GM21529 (cell line): ENCODE results near the gene EVI5L.
"Not testable (repeated sequence)": the region's sequence is repeated elsewhere in the genome, so short reads cannot be mapped to it uniquely, and the experiment has no call there.

Source experiments
- ATAC-seq: cut with Tn5 transposase; IDR thresholded peaks from one replicate; pipeline ENCODE4 v1.9.1; 2021; ENCODE audit not compliant: unreplicated experiment

EVI5L gene

DNA sequence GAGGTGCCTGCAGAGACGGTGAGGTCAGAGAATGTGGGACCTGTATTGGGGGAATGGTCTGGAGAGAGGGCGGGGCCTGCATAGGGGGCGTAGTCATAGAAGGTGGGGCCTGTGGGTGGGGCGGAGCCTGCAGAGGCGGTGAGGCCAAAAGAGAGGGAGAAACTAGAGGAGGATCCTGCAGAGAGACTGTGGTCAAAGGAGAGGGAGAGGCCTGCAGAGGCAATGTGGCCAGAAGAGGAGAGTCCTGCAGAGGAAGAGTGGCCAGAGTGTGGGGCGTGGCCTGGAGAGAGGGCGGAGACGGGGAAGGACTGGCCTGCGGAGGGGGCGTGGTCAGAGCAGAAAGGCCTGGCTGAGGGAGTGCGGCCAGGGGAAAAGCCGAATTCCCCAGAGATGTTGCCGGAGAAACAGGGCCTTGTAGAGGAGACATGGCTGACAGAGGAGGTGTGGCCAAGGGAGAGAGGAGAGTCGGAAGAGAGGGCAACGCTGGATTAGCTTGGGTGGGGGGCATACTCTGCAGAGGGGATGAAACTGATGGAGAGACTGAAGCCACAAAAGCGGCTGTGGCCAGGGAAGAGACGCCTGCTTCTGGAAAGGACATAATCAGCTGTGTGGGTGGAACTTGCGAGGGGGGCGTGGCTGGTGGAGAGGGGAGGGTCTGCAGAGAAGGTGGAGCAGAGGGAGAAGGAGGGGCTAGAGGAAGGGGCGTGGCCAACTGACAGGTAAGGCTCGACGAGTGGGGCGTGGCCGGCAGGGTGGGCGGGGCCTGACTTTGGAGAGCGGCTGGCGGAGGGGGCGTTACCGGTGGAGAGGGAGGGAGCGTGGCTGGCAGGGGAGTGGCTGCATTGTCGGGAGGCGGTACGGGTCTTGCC, 41.7 kb downstream of the EVI5L start:
- no peak for ATAC-seq

DNA sequence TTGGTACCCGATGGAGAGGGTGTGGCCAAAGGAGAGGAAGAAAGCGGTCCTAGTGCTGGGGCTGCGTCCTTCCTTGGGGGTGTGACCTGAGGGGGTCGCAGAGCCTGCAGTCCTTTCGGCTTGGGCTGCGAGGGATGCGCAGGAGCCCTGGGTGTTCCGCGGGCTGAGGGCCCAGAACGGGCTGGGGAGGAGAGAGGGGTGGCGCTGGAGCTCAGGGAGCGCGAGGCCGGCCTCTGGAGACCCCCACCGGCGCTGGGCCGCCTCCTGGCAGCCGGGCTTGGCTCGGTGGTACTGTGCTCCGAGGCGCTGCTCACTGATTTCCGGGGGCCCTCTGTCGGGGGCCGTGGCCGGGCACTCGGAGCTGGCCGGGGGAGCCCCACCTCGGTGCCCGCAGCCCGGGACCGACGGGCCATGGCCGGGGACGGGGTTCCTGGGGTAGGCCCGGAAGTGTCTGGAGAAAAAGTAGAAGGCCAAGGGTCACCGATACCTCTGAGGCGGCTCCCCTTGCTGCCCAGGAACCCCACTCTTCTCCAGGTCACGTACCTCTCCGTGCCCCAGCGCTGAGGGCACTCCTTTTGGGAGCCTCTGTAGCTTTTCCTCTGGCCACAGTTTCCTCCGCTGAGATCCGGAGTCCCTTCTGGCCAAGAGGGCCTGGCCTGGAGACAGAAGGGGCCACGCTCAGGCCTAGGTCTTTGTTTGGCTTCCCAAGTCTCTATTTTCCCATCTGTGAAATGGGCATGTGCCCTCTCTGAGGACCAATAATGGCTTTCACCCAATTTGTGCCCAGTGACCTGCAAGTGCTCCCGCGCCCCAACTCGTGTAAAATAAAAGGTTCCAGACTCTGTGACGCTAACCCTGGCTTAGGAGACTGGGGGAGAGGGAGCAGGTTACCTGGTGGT, 42.5 kb downstream of the EVI5L start:
- no peak for ATAC-seq

DNA sequence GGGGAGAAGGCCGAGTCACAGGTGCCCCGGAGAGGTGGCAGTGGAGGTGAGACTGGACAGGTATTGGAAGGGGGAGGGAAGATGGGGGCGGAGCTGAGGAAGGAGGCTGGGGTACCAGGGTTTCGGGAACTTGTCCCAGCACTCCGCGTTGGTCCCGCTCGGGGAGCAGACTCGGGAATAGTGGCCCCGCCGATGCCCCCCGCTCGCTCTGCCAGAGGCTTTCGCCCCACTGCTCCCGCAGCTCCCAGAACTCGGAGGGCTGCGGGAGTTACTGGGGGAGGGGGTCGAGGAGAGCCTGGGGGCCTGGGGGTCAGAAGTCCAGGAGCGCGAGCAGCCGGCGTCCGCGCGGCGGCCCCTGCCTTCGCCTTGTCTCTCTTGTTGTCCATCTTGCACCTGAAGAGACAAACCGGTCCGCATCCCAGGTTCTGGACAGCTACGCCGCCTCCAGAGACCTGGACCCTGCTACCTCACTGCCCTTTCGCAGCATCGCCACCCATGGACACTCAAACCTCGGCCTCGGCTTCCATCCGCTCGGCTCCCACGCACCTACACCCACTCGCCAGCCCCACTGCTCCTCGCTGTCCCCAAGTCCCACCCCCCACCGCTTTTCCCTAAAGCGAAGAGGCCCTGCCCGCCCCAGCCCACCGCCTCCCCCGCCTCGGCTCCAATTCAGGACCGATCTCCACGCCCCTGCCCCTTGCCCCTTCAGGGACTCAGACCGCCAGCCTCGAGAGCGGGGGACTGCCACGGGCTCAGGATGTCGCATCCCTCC, 43.5 kb downstream of the EVI5L start:
- ATAC-seq: no peak

DNA sequence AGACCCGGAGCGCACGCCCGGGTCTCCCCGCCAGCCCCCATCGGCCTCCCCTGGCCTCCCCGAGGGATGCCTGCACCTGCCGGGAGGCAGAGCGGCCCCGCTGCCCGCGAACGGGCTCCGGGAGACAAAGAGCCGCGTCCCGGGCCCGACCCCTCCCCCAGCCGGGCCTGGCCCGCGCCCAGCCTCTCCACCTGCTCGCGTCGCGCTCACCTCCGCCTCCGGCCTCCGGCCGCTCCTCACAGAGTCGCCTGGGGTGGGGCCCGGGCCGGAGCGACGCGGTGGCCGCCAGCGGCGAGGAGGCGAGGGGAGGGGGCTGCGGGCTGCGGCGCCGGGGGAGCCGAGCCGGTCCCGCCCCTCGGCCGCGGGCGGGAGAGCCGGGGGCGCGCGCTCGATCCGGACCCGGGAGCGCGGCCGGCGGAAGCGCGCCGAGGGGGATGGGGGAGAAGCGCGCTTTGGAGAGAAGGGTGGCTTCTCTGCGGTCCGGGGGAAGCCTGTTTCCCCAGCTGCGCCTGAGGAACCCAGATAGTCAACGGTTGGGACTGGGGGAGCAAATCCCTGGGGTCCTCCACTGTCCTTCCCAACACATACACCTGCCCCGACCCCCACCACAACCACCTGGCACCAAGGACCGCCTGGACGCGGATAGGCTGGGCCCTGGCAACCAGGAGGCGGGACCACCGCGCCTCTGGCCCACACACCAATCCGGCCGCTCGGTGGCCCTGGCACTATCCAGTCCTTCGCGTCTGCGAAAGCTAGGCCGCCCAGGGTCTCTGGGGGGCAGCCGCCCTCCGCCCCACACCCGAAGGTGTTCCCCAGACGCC, 44.3 kb downstream of the EVI5L start, which contains the start of gene PRR36:
Gene PRR36 (minus strand): TSS at position 315 of the 821 bp plus-strand sequence. CDS start 701 bp downstream, outside the sequence.
- no peak for ATAC-seq

DNA sequence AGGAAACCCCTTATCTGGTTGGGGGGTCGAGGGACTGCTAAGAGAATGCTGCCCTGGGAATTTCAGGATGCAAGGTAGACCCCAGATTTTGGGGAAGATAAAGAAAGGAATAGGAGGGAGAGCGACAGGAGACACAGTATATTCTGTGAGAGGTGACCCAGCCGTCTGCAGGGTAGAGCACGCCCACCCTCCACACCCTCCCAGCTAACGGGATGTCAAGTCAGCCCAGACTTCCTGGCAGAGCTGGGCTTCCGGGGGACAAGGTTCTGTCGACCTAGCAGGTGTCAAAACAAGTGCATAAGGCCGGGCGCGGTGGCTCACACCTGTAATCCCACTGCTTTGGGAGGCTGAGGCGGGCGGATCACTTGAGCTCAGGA, 44.9 kb downstream of the EVI5L start:
- ATAC-seq: no peak

DNA sequence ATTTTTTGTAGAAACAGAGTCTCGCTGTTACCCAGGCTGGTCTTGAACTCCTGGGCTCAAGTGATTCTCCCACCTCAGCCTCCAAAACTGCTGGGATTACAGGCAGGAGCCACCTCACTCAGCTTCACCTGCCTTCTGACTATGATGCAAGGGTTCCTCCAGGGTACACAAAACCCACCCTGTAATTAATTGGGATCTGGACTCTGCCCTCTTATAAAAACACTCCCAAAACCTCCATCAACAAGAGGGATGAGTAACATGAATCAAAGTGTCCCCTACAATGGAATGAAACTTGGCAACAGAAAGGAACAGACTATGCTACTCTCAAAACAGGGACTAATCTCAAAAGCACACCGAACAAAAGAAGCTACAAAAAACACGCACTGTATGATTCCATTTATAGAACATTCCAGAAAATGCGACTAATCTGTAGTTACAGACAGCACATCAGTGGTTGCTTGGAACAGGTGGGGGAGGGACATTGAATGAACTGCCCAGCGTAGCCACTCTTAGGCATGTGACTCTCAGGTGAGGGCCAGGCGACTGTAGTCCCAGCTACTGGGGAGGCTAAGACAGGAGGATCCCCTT, 47.3 kb downstream of the EVI5L start:
- ATAC-seq: no peak

DNA sequence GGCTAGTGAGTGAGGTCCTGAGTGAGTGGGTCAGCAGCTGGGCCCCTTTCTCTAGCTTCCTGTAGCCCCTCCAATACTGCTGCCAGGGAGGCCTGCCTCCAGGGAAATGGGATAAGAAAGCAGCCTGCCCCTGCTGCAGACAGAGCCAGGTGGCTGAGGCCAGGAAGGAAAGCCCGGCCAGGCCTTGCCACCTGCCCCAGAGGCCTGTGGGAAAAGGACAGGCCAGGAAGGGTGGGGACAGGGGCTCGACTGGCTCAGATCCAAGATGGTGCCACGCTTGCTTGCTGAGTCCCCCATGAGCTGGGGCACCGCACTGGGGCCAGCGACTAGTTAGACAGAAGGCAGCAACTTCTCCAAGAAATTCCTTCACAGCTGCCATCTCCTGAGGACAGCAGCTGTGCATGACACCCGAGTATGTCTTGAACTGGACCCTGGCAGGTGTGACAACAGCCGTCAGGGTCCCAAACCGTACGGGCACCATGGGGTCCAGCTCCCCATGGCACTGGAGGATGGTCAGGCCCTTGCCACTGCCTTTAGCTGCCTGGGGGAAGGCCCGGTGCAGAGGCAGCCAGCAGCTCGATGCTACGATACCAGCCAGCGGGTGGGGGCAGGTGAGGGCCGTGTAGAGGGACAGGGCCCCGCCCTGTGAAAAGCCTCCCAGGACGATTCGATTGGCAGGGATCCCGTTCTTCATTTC, 49.2 kb downstream of the EVI5L start:
- no peak for ATAC-seq

DNA sequence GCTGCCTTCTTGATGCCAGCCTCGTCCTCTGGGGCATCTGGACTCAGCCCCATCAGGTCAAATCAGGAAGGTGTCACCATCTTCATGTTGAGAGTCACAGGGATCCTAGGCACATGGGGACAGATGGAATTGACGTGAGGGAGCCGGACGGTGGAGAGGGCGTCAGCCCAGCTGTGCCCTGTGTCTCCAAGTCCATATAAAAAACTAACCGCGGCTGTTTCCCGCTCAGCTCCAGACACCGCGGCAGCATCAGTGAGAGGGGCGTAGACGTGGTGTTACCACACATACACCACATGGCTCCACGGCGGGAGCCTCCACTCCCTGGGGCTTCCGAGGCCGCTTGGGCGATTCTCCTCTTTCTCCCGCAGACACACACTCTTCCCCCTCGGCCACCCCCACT, 49.8 kb downstream of the EVI5L start:
- no peak for ATAC-seq

DNA sequence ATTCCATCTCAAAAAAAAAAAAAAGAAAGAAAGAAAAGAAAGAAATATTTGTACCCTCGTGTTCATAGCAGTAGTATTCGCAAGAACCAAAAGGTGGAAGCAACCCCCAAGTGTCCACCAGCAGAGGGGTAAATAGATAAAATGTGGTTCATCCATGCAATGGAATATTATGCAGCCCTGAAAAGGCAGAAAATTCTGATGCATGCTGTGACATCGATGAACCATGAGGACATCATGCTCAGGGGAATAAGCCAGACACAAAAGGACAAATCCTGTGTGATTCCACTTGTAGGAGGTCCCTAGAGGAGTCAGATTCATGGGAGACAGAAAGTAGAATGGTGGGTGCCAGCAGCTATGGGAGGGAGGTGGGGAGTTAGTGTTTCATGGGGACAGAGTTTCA, 51.9 kb downstream of the EVI5L start:
- no peak for ATAC-seq

DNA sequence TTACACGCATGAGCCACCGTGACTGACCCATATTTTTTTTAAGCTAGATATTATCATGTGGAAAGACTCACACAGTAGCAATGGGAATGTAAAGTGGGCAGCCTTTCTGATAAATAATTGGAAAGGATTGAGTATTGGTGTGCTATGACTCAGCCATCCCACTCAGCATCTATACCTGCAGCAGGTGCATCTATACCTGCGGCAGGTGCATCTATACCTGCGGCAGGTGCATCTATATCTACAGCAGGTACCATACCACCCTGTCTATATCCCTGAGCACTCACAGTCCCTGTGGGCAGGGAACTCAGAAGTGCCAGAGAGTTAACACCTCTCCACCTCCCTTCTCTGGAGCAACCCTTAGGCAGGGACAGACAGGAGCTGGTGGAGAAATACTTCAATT, 53.1 kb downstream of the EVI5L start:
- no peak for ATAC-seq

DNA sequence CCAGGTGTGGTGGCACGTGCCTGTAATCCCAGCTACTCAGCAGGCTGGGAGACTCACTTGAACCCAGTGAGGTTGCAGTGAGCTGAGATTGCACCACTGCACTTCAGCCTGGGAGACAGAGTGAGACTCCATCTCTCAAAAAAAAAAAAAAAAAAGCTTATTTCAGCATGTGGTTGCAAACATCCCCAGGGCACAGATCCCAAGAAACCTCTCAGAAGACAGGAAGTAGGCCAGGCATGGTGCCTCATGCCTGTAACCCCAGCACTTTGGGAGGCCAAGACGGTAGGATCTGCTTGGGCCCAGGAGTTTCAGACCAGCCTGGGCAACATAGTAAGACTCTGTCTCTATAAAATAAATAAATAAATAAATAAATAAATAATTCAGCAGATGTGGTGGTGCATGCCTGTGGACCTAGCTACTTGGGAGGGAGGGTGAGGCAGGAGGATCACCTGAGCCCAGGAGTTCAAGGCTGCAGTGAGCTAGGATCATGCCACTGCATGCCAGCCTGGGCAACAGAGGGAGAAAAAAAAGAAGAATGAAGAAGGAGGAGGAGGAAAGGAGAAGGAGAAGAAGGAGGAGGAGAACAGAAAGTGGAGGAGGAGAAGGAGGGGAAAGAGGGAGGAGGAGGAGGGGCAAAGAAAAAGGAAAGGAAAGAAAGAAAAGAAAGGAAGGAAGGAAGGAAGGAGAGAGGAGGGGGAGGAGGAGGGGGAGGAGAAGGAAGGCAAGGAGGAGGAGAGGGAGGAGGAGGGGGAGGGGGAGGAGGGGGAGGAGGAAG, 54.0 kb downstream of the EVI5L start:
- ATAC-seq: no peak

DNA sequence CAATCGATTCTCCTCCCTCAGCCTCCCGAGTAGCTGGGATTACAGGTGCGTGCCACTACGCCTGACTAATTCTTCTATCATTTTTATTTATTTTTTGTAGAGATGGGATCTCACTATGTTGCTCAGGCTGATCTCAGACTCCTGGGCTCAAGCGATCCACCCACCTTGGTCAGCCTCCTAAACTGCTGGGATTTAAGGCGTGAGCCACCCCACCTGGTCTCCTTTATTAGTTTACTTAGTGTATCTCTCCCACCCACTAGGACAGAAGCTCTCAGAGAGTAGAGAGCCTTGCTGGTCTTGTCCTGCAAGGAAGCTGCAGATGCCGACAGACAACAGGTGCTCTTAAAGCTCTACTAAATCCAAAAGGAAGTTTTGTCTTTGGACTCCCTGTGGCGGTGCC, 55.8 kb downstream of the EVI5L start:
- ATAC-seq: no peak

DNA sequence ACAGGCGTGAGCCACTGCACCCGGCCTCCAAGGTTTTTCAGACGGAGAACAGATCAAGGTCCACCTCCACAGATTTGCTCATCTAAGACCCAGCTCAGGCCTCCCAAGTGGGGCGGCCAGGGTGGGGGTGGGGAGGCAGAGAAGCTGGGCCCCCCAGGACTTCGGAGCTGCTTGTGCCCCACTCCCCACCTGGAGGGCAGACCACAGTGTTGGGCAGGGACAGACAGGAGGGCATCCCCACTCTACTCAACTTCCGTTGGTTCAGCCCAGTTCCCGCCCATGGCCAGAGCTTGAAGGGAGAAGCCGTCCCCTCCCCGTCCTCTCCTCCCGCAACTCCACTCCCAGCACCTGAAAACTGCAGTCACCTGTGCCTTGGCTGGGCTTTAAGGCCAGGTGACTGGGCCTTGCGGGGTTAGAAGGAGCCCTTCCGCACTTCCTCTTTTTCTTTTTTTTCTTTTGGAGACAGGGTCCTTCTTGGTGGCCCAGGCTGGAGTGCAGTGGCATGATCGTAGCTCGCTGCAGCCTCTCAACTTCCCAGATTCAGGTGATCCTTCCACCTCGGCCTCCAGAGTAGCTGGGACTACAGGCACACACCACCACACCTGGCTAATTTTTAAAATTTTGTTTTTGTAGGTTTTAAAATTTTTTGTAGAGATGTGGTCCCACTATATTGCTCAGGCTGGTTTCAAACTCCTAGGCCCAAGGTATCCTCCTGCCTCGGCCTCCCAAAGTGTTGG, 57.6 kb downstream of the EVI5L start:
- no peak for ATAC-seq

DNA sequence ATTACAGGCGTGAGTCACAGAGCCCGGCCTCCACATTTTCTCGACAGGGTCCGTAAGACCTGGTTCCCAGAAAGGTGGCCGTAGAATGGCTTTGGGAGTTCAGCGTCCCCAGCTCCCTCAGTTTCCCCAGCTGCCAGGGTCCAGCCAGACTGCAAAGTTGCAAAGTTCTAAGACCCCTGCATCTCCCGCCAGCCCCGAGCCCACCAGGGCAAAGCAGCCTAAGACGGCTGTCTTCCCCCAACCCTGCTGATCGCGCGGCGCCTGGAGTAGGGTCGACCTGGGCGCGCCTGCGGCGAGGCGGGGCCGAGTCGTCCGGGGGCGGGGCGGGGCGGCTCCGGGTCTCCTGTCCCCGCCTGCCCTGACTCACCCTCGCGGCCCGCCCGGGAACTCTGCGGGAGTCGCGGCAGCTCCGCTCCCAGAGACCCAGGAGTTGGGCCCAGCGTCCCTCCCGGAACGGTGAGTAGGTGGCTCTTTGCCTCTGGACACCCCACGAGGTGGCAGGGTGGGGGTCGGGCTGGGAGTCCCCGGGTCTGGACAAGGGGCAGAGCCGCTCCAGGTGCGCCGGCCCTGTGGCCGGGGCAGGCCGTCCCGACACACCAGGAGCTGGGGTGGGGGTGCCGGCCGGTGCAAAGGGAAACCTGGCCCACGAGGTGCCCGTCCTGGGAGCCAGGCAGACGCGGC, 58.3 kb downstream of the EVI5L start, which contains the start of gene LRRC8E:
Gene LRRC8E (plus strand): TSS at position 366 of the 681 bp plus-strand sequence. CDS start 7,094 bp downstream, outside the sequence.
- ATAC-seq: no peak

DNA sequence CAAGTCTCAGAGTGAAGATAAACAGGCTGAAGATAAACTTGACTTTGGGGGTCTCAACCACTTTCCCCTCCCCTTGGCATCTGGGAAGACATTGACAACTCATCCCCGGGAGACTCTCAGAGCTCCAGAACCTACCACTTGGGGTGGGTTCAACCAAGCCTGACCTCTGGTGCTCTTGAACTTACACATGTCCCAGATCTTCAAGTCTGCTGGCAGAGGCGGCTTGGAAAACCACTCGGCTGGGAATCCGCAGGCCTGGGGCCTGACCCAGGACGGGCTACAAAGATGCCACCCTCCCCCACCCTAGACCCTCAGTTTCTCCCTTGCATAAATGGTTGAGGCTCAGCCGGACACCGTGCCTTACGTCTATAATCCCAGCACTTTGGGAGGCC, 58.8 kb downstream of the EVI5L start:
- ATAC-seq: no peak

DNA sequence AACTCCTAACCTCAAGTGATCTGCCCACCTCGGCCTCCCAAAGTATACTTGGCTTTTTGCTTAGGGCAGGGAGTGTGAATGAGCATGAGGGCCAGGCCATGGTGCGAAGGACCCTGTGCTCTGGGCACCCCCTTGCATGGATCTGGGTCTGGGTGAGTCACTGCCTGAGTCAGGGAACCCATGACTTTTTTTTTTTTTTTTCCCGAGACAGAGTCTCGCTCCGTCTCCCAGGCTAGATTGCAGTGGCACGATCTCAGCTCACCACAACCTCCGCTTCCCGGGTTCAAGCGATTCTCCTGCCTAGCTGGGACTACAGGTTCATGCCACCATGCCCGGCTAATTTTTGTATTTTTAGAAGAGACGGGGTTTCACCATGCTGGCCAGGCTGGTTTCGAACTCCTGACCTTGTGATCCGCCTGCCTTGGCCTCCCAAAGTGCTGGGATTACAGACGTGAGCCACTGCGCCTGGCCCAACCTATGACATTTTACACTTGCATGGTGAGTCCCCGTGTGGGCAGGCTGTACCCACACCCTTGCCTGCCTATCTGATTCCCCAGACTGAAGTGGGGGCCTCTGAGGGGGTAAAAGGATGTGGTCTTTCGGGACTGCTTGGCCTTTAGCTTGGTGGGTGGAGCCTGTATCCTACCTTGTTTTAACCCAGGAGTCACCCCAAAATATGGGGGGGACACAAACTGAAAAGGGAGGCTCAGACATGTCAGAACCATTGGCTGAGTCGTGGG, 63.5 kb downstream of the EVI5L start:
- ATAC-seq: not testable (repeated sequence)
